Liver (tissue), 9 donors: ENCODE data around the gene DNMBP. TPM values are rescaled to one million over a fixed set of nuclear protein-coding genes. Genes with fewer than 3 reads are reported as not detected.

Experiments used
- DNase-seq: peaks from one replicate; pipeline ENCODE4 v3.0.0-alpha.2; 2017; ENCODE audit warnings: low spot score
- H3K27ac ChIP-seq, 2 donors: one replicate each; pipeline ENCODE4 v1.7.0; 2013; ENCODE audit warnings: inconsistent platforms in 2 of 2, low read length in 2 of 2, control low read depth in 1 of 2, low read depth in 1 of 2, mild to moderate bottlenecking in 1 of 2
- H3K27me3 ChIP-seq, 4 donors: one replicate each; pipeline versions ENCODE4 v1.6.1 to v1.7.0; 2013; ENCODE audit warnings: low read length in 3 of 4, inconsistent platforms in 1 of 4, mild to moderate bottlenecking in 1 of 4, moderate library complexity in 1 of 4; ENCODE audit not compliant: control insufficient read depth in 4 of 4, insufficient read depth in 4 of 4
- H3K36me3 ChIP-seq, 4 donors: one replicate each; pipeline versions ENCODE4 v1.6.1 to v1.7.0; 2013; ENCODE audit warnings: low read length in 3 of 4, mild to moderate bottlenecking in 3 of 4, low read depth in 1 of 4, moderate library complexity in 1 of 4; ENCODE audit not compliant: control insufficient read depth in 4 of 4, insufficient read depth in 3 of 4
- H3K4me1 ChIP-seq, 4 donors: one replicate each; pipeline versions ENCODE4 v1.6.1 to v1.7.0; 2013; ENCODE audit warnings: low read length in 3 of 4, mild to moderate bottlenecking in 3 of 4, moderate library complexity in 1 of 4; ENCODE audit not compliant: control insufficient read depth in 4 of 4, insufficient read depth in 4 of 4
- H3K4me3 ChIP-seq, 3 donors: one replicate each; pipeline versions ENCODE4 v1.6.1 to v1.7.0; 2013; ENCODE audit warnings: low read length in 3 of 3, control low read depth in 1 of 3, low read depth in 1 of 3, mild to moderate bottlenecking in 1 of 3
- H3K9ac ChIP-seq, 2 donors: one replicate each; pipeline ENCODE4 v1.7.0; 2013; ENCODE audit warnings: low read length in 2 of 2, mild to moderate bottlenecking in 2 of 2, moderate library complexity in 2 of 2, control low read depth in 1 of 2, low read depth in 1 of 2
- H3K9me3 ChIP-seq, 4 donors: one replicate each; pipeline versions ENCODE4 v1.6.1 to v1.7.0; 2013; ENCODE audit warnings: low read length in 3 of 4; ENCODE audit not compliant: control insufficient read depth in 4 of 4
- EGR1 ChIP-seq, 2 donors: IDR thresholded peaks; 2 replicates each; pipeline ENCODE4 v1.6.1; 2016 to 2018; ENCODE audit warnings: antibody characterized with exemption in 2 of 2, low read depth in 2 of 2
- FOXA1 ChIP-seq: IDR thresholded peaks from 2 replicates; pipeline ENCODE4 v1.6.1; 2016; ENCODE audit warnings: antibody characterized with exemption
- FOXA2 ChIP-seq: IDR thresholded peaks from 2 replicates; pipeline ENCODE4 v1.6.1; 2016; ENCODE audit warnings: antibody characterized with exemption
- GABPA ChIP-seq, 2 donors: IDR thresholded peaks in 1 of 2; conservative IDR thresholded peaks in 1 of 2; 2 replicates each; pipeline ENCODE4 v1.6.1; 2016; ENCODE audit warnings: antibody characterized with exemption in 2 of 2, mild to moderate bottlenecking in 1 of 2, moderate library complexity in 1 of 2
- HNF4A ChIP-seq, 2 donors: conservative IDR thresholded peaks; 2 replicates each; pipeline ENCODE4 v1.6.1; 2016; ENCODE audit warnings: antibody characterized with exemption in 2 of 2, mild to moderate bottlenecking in 2 of 2
- HNF4G ChIP-seq: IDR thresholded peaks from 2 replicates; pipeline ENCODE4 v1.6.1; 2016; ENCODE audit warnings: antibody characterized with exemption
- JUND ChIP-seq, 2 donors: IDR thresholded peaks; 2 replicates each; pipeline ENCODE4 v1.6.1; 2016; ENCODE audit warnings: antibody characterized with exemption in 2 of 2
- MAX ChIP-seq: IDR thresholded peaks from 2 replicates; pipeline ENCODE4 v1.6.1; 2016; ENCODE audit warnings: antibody characterized with exemption
- NR2F2 ChIP-seq: IDR thresholded peaks from 2 replicates; pipeline ENCODE4 v1.6.1; 2016; ENCODE audit warnings: antibody characterized with exemption
- RAD21 ChIP-seq, 2 donors: IDR thresholded peaks; 2 replicates each; pipeline ENCODE4 v1.6.1; 2016; ENCODE audit warnings: antibody characterized with exemption in 2 of 2, mild to moderate bottlenecking in 2 of 2
- REST ChIP-seq: IDR thresholded peaks from 2 replicates; pipeline ENCODE4 v1.6.1; 2016; ENCODE audit warnings: antibody characterized with exemption, mild to moderate bottlenecking
- RXRA ChIP-seq, 2 donors: IDR thresholded peaks; 2 replicates each; pipeline ENCODE4 v1.6.1; 2017 to 2018; ENCODE audit warnings: antibody characterized with exemption in 2 of 2, mild to moderate bottlenecking in 1 of 2
- SP1 ChIP-seq: IDR thresholded peaks from 2 replicates; pipeline ENCODE4 v1.6.1; 2018; ENCODE audit warnings: antibody characterized with exemption, mild to moderate bottlenecking
- TAF1 ChIP-seq: conservative IDR thresholded peaks from 2 replicates; pipeline ENCODE4 v1.6.1; 2016; ENCODE audit warnings: antibody characterized with exemption, mild to moderate bottlenecking
- YY1 ChIP-seq: IDR thresholded peaks from 2 replicates; pipeline ENCODE4 v1.6.1; 2016; ENCODE audit warnings: antibody characterized with exemption, mild to moderate bottlenecking
- WGBS: extraction: QIAGEN DNeasy Blood & Tissue Kit; methylation state at CpG from one replicate; pipeline ENCODE4 v1.1.7; 2013; 5-methylcytosine and 5-hydroxymethylcytosine counted together
- polyA plus RNA-seq, 2 donors: library from polyadenylated mRNA; stranded (reverse) in 1 of 2; unstranded in 1 of 2; fragments of 200-250 nt in 1 of 2; fragments of >200 nt in 1 of 2; fragmentation: Nextera tagmentation in 1 of 2; extraction: Ambion mirVana in 1 of 2; gene quantifications; one replicate each; pipeline versions ENCODE4 v1.2.1 to v1.2.3, GENCODE V29; 2013 to 2015
- total RNA-seq, 2 donors: library from RNA; depleted of rRNA; stranded (reverse); fragments of >200 nt; gene quantifications; one replicate each; pipeline ENCODE4 v1.2.3, GENCODE V29; 2014
- TF ChIP-seq, protein P1 (sequence below): IDR thresholded peaks from 2 replicates; pipeline ENCODE4 v1.6.1; 2016; ENCODE audit warnings: antibody characterized with exemption
- TF ChIP-seq, protein P2 (sequence below): IDR thresholded peaks from 2 replicates; pipeline ENCODE4 v1.6.1; 2016; ENCODE audit warnings: antibody characterized with exemption
- TF ChIP-seq, protein P3 (sequence below): fragments of 150-350 bp; IDR thresholded peaks from 2 replicates; pipeline ENCODE4 v1.5.1; 2017; ENCODE audit warnings: improper control_type of control experiment, low read depth, low read length; ENCODE audit not compliant: missing input control
- donor health status: healthy.
- donor health status: healthy.
- donor health status: healthy.
- donor health status: healthy.
- donor health status: healthy.

The DNMBP gene
- total and polyA plus RNA-seq, 4 donors, result 3.8 to 12.6 (median 5.3) TPM

GRCh38 chr10:99924451-99925255 is 85.1 kb downstream of the DNMBP start:
- Histone ChIP-seq H3K4me3 (no peak overlapping the region), H3K9me3 (no peaks in the 10 kb centered on the region), H3K27me3 (no peaks in the 10 kb centered on the region), H3K27ac (no peak overlapping the region), H3K36me3 (no peaks in the 10 kb centered on the region), H3K9ac (no peak overlapping the region), H3K4me1 (peaks cover 12 to 54% (median 41%) of the 10 kb centered on the region in 4 donors)
- TF ChIP-seq FOXA2, result no peak
- TF ChIP-seq NR2F2, result no peak
- no peak for TF ChIP-seq YY1
- TF ChIP-seq HNF4A (conservative IDR thresholded peaks at IDR 0.05), result peak; percentile 59 to 65
- TF ChIP-seq, protein P1, sequence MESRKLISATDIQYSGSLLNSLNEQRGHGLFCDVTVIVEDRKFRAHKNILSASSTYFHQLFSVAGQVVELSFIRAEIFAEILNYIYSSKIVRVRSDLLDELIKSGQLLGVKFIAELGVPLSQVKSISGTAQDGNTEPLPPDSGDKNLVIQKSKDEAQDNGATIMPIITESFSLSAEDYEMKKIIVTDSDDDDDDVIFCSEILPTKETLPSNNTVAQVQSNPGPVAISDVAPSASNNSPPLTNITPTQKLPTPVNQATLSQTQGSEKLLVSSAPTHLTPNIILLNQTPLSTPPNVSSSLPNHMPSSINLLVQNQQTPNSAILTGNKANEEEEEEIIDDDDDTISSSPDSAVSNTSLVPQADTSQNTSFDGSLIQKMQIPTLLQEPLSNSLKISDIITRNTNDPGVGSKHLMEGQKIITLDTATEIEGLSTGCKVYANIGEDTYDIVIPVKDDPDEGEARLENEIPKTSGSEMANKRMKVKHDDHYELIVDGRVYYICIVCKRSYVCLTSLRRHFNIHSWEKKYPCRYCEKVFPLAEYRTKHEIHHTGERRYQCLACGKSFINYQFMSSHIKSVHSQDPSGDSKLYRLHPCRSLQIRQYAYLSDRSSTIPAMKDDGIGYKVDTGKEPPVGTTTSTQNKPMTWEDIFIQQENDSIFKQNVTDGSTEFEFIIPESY, result no peak
- no peak for TF ChIP-seq REST
- no peak for TF ChIP-seq FOXA1
- no peak for TF ChIP-seq TAF1
- no peak for TF ChIP-seq HNF4G
- no peak for TF ChIP-seq EGR1 (IDR thresholded peaks at IDR 0.05; ENCODE audit: low read depth in 2 of 2)
- no peak for TF ChIP-seq MAX
- TF ChIP-seq, protein P2, sequence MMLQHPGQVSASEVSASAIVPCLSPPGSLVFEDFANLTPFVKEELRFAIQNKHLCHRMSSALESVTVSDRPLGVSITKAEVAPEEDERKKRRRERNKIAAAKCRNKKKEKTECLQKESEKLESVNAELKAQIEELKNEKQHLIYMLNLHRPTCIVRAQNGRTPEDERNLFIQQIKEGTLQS, result no peak
- TF ChIP-seq SP1, result no peak
- no peak for TF ChIP-seq GABPA (IDR thresholded peaks at IDR 0.05 in 1 of 2, conservative IDR thresholded peaks at IDR 0.05 in 1 of 2)
- TF ChIP-seq, protein P3, sequence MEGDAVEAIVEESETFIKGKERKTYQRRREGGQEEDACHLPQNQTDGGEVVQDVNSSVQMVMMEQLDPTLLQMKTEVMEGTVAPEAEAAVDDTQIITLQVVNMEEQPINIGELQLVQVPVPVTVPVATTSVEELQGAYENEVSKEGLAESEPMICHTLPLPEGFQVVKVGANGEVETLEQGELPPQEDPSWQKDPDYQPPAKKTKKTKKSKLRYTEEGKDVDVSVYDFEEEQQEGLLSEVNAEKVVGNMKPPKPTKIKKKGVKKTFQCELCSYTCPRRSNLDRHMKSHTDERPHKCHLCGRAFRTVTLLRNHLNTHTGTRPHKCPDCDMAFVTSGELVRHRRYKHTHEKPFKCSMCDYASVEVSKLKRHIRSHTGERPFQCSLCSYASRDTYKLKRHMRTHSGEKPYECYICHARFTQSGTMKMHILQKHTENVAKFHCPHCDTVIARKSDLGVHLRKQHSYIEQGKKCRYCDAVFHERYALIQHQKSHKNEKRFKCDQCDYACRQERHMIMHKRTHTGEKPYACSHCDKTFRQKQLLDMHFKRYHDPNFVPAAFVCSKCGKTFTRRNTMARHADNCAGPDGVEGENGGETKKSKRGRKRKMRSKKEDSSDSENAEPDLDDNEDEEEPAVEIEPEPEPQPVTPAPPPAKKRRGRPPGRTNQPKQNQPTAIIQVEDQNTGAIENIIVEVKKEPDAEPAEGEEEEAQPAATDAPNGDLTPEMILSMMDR, result no peak
- TF ChIP-seq JUND (IDR thresholded peaks at IDR 0.05), result no peak
- peak in 1 of 2 donors; percentile 5 for TF ChIP-seq RAD21 (IDR thresholded peaks at IDR 0.05)
- TF ChIP-seq RXRA (IDR thresholded peaks at IDR 0.05), result peak; percentile 8 to 20
- WGBS, result 35% methylated on average over 3 of the region's 3 CpGs
- DNase-seq, result no peak
